Stimulated activated CD4-positive, alpha-beta T cell treated with anti-CD3 and anti-CD28 coated beads, Interleukin-2, amount 100 ng/mL, for 48 hours (primary cell): Measurements from ENCODE around the gene PSMB5.
A peak's percentile ranks its signal among the peaks of the same experiment; 100 is the strongest.

Experiments
- DNase-seq, 2 donors: peaks; one replicate each; pipeline ENCODE4 v3.0.0-alpha.2; 2020

PSMB5 gene

DNA sequence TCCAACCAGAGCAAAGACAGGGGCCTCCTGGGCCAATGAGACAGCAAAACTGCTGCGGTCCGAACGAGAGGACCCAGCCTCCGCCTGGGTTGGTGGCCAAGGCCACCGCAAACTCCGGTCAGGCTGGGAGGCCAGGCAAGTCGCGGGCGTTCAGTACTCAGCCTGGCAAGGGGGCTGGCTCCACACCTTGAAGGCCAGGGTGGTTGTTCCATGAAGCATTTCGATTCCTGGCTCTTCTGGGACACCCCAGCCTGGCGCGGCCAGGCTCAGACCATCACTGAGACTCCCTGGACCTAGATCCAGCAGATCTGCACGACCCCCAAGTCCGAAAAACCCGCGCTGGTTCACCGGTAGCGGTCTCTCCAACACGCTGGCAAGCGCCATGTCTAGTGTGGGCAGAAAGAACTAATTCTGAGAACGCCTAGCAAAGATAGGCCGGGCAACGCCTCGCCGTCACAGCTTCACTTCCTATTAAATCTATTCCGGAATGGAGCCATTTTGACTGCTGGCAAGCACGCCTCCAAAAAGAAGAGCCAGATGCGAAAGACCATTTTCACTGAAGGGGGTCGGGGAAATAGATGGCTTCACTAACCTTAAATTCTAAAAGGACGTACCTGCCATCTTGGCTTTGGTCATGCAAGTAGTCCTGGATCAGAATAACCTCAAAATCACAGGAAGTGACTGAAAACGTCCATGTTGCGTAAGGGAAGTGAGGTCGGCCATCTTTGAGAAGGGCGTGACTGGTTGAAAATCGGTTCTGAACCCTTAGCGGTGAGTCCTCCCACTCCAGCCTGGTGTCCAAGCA lies at the start of gene PSMB5:
Gene PSMB5 (minus strand): TSS at position 403 of the 805 bp plus-strand sequence. CDS start 19 bp downstream, at position 384.
- DNase-seq: peak; percentile 72 to 74

DNA sequence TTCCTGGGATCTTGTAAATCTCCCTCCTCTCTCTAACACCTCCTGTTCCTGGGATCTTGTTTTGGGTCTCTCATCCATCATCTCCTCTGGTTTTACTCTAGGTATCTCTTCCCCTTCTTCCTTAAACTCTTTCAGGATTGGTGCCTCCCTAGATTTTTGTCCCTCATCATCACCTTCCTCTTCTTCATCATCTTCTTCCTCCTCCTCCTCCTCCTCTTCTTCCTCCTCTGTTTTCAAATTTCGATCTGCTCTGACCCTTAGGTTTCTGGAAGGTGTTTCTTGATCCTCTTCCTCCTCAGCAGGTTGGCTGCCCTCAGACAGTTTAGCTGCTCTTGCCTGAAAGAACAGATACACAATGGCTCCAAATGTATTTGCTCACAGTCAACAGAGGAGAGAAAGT lies 45.8 kb upstream of the PSMB5 start:
- DNase-seq: no peak

DNA sequence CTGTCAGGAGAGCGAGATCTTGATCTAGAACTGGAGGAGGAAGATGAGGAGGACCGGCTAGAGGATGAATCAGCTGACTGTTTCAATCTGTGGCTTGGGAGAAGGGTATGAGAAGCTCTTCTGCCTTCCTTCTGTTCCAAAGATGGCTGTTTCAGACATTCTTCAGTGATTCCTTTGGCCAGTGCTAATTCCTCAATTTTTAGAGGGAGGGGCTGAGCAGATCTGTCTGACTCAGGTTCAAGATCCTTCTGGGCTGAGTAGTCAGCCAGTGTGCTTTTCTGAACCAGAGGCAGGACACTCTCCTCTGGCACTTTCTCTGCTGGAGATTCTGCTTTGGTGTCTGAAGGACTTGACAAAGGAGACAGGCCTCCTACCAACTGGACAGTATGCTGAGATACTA lies 45.0 kb upstream of the PSMB5 start:
- no peak for DNase-seq

DNA sequence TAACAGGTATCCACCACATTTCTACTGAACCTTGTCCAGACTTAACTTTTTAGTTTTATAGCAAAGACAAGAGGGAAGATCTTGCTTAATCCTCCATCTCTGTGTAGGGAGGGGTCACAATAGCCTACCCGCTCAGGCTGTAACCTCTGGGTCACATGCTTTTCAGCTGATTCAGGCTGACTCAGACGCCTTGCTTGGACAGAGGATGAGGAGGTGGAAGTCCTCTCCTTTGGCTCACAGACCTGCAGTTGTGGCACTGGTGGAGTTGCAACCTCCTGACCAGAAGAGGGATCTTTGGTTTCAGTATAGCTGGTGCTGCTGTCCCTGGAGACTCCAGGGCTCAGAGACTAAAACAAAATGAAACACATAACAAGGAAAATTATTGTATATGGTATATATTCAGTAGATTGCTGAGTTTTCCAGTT lies 44.0 kb upstream of the PSMB5 start:
- DNase-seq: no peak

DNA sequence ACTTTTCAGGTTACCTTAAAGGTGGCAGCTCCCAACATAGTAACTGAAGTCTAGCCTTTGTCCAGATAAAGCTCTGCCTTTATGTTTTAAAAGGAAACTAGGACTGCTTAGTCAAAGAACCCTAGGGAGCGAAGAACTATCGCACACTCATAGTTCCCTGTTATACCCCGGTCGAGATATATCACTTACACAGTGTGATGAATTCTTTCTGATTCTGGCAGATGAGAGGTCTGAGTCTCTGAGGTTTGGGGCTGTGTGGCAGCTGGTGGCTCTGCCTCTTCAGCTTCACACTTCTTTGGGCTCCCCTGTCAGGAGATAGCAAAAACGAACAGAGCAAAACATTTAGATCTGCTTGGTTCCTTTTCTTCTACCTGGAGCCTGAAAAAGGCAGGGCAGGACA lies 43.3 kb upstream of the PSMB5 start:
- no peak for DNase-seq

DNA sequence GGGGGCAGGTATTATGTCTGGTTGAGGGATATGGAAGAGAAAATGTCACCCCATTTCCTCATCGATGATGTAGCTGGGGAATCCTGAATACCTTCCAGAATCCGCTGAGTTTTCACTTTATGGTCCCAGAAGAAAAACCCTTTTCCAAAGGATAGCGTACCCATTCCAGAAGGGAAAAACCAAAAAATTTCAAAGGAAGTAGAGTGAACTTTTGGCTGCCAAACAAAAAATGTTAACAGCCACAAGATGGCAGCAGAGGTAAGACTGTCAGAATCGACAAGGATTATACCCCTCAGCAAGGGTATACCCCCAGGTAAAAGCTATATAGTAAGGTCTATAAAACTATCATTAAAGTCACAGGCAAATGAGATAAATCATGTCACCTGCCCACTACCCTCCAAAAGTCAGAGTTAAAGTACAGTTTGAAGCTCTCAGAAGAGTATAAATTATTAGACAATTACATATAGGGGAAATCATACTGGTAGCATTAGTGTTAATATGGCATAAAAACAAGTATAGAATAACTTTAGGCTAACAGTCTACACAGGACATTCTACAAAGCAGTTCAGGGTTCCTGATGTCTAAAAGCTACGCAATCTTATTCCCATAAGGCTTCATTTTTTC lies 42.2 kb upstream of the PSMB5 start:
- DNase-seq: no peak

DNA sequence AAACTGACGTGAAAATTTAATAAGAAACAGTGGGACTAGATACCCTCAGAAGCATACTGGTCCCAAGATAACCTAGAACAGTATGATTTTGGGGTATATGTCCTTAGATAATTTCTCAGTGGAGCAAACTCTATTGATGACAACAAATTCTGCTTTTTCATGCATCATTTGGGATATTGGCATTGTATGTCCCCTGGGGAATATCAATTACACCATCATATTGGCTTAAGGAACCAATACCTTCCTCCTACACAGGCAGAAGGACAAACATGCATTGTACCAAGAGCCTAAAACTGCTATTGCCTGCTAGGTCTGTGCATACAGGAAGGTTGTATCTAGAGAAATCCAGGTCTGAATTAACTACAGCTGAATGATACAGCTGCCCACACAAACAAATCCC lies 40.2 kb upstream of the PSMB5 start:
- DNase-seq: no peak

DNA sequence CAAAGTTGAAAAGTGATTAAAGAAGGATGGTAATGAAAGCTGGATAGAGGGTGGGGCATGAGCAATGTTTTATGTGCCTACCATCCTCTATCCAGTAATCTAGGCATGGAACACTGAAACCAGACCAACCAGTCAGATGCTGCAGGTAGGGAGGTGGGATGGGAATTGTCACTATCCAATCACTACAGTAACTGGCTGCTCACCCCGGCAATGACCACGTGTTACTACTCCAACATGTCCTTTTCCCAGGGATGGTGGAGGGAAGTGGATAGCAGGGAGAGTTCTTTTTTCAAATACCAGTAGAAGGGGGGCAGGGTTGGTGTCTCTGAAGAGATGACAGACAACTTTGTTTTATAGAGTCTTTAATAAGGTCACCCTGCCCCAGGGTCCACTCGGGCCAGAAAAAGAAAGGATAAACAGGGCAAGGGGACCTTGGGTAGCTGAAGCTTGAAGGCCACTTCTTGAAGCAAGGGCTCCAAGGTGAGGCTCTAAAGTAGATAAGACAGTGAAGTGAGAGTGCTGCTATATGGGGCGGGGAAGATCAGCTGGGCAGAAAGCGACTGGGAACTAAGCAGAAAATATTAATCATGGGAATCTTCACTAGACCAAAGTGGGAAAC lies 37.3 kb upstream of the PSMB5 start:
- no peak for DNase-seq

DNA sequence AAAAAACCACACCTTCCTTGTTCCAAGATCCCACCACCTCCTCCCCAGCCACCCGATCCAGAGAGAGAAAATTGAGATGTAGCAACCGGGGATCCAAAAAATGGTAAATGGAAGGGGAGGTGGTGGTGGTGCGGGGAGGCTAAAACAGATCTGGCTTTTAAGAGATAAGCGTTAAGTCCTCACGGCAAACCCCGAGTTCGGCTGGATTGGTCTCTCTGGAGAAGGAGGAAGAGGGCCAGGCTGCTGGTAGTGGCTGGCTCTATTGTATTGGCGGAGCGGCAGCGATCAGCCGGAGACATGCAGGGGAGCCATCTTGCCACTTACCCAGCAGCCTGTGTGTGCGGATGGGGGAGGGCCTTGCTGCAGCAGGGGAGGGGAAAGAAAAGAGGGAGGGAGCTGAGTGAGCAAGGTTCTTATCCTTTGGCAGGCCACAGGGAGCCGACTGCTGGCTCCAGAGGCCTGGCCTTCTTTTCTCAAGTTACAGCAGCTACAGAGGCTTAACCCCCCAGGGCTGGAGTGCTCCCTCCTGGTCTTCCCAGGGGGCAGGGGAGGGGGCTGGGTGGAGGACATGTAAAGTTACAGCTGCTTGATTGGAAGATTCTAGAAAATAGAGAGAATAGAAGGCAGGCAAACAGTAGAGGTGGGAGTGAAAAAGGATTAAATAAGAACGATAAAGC lies 36.7 kb upstream of the PSMB5 start:
- DNase-seq: peak; percentile 63 to 69

DNA sequence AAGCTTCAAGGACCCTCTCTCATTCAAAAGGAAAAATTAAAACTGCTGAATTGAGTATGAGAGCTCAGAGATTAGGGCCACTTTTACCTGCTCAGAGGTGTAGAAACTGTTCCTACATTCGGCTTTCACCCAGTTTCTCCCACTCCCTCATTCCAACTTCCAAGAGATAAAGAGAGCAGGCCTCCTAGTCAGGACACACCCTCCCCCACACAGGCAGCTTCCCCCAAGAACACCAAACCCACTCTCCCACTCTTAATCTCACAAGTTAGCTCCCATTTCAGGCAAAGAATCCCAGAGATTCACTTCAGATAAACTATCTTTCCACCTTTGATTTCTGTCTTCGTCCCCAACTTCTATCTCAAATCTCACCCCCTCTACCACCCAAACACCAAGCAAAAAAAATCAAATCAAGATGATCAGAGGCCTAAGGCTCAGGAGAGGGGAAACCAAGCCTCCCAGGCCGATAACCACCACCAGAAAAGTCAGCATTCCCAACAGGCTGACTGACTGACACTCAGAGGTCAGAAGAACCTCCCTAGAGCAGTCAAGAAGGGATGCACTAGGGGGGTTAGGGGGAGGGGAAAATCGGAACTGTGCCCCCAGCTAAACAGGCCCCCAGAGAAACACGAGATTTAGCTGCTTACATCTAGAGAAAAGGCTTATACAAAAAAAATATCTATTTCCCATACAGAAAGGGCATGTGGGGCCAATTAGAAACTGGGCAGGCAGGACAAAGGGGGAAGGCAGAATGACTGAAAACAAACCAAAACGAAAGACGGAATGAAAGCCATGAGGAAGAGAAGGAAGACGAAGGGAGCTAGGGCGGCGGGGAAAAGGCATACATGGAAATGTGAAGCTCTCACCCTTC lies 35.8 kb upstream of the PSMB5 start:
- DNase-seq: no peak

DNA sequence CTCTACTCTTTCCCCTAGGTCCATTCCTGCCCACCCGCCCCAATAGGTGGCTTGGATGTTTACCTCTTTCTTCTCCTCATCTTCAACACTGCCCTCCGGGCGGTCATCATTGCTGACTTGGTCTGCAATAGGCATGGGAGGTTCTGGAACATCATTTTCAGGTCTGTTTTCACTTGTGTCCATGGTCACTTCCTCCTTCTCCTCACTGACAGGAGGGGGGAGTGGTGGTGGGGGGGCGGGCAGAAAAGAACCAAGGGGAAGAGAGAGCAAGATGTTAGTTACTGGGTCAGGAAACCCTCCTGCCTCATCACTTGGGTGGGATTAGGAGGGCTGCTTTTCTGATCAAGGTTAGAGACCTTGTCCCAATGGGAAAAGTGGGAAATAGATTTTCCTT lies 34.7 kb upstream of the PSMB5 start:
- no peak for DNase-seq

DNA sequence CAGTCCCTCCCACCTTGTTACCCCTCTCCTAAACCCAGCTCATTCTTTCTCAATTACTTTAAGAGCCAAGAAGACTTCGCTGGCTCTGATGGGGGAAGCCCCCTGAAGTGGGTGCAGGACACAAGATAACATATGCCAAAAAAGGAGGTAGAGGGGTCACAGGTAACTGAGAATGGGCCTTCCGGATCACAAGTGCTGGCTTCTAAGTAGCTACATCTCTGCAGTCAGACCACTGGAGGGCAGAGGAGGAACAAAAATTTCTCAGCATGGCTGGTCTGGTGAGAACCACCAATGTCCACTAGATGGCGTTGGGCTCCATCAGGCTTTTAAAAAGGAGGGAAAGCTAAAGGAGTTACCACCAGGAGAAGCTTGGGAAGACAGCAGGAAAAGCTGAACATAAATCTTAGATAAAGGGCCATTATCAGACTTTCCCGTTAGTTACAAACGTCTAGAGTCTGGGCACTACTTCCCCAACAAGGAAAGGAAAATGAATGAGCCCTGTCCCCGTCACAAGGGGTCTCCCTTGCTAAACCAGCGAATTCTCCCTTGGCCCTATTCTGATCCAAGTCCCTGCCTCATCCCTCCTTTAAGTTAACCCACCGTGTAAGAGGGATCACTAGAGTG lies 34.2 kb upstream of the PSMB5 start:
- DNase-seq: peak; percentile 65 to 71

DNA sequence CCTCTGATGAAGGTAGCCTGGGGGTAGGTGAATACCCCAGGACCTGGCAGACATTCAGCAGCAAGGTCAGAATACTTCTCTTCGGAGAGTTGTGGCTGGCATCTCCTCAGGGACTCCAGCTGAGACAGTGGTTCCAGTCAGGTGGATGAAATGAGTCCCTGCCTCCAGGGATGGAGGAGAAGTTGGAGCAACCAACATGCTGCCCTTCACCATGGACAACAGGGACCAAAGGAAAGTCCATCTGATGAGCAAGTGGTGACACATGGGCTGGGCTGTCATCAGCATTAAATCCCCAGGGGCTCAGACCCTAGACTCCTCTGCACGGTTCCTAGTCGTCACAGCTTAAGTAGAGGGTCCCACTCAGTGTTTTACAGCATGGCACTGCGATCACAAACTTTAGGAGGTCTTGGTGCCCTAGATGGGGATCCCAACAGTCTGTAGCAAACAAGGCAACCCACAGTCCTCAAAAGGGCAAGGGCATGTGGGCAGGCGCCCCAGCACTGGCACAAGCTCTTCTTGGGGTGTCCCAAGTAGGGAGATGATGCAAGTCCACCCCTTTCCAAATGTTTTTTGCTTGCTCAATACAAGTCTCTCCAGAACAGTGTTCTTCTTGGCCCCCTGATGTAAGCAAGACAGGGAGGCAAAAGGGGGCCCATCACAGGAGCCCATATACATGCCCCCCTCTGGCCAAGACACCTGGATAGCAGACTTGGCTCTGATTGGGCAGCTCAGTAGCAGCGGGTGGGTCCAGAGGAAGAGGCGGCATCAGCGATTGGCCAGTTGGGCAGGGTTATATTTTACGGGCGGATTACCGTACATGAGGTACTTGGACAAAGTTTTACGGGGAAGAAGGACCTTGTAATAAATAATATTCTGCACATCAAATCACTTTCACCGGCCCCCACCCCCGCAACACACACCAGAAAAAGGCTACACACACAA lies 33.4 kb upstream of the PSMB5 start:
- DNase-seq: no peak

DNA sequence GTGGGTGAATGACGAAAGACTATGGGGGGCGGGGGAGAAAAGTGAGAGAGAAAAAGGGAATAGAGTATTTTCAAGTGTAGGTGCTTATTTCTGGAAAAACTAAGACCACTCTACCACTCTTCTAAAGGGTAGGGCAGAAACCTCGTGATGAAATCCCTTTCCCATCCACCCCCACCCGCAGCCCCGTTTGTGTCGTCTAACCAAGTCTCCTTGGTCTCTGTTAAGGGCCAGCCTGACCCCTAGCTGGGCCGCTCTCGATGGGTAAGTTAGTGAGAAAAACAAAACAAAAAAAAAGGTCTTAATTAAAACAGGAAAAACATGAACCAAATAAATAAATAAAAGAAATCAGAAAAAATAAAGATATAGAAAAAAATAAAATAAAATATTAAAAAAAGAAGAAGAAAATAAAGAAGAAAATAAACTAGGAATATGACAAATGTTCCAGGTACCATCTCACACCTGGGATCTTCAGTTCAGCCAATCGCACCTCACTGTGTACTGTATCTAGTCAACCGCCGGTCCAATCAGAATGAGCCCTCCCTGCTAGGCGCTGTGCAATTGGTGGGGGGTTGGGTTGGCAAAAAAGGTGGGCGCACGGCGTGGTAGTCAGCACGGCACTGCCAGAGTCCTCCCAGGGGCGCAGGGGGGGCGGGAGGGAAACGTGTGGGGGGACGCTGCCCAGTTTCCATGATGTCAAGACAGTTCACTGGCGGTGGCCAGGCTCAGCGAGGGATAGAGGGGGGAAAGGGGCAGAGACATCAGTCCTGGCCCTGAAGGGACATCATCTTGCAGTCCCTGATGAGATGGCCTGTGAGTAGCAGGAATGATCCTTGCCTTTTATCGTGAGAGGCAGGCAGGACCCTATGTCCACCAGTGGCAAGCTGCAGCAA lies 32.4 kb upstream of the PSMB5 start:
- DNase-seq: no peak

DNA sequence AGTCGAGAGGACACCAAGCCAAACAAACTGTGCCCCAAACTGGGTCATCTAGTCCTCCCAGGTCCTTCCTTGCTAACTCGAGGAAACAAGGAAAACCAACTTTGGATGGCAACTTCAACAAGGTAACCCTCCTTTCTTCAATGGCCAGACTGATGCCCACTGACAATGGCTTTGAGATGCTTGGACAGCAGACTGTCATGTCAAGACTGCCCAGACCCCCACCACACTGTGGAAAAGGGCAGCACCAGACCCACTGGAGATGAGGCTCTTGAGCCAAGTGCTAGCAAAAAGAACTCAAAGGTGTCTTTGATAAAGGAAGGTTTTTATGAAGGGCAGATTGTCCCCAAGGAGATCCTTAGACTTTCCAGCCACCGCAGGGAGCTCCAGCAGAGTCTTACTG lies 31.7 kb upstream of the PSMB5 start:
- no peak for DNase-seq

DNA sequence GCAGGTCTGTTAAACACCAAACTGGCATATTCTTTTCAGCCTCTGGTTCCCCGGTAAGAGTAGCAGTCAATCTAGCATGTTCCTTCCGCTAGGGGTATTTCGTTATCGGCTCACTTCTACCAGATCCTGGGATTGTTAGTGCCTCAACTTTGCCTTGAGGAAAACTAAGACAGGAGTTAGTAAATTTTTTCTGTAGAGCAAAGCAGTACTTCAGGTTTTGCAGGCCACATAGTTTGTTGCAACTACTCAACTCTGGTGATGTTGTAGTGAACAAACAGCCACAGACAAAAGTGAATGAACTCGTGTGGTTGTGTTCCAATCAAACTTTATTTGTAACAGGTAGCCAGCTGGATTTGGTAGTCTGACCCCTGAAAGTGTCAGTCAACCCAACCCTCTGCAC lies 28.9 kb upstream of the PSMB5 start:
- no peak for DNase-seq

DNA sequence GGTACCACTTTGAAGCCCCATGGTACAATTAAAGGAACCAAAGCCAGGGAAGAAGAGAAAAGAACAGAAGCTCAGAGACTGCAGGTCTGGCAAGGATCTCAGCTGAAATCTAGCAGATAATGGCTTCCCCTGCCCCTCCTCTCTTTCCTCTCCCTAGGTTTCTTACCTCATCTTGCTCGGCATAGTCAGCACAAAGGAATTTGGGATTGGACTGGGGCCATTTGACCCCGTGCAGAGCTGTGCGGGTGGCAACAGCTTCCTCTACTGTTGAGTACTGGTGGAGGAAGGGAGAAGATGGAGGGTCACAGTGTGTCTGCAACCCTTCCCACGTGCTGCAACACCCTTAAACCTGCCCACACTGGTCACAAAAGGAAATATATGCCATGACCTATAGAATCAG lies 27.3 kb upstream of the PSMB5 start:
- no peak for DNase-seq

DNA sequence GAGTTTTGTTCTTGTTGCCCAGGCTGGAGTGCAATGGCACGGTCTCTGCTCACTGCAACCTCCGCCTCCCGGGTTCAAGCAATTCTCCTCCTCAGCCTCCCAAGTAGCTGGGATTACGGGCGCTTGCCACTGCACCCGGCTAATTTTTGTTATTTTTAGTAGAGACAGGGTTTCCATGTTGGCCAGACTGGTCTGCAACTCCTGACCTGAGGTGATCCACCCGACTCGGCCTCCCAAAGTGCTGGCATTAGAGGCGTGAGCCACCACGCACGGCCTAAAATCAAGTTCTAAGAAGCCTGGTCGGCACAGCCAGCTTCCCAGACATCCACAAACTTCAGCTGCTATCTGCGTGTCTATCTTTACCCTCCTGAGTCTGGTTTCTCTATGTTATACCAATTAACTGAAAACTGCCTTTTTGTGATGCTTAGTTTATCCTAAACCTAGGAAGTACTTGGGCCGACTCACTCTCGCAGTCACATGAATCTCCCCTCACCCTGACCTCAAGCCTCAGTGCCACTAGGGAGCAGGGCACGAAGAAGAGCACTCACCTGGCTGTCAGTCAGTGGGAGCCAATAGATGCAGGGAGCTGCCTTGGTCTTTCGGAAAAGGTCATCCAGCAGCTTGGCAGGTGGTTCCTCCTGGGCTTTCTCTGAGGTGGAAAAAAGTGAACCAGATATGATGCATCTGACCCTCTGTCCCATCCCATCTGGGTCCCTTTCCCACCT lies 26.0 kb upstream of the PSMB5 start:
- DNase-seq: no peak
